IPS-15b (cell line): ENCODE measurements around the gene RYK.

Source experiments
- H3K27me3 ChIP-seq: one replicate; pipeline ENCODE4 v1.6.1; 2013; ENCODE audit warnings: low read length; ENCODE audit not compliant: control insufficient read depth, insufficient read depth
- H3K36me3 ChIP-seq: one replicate; pipeline ENCODE4 v1.6.1; 2013; ENCODE audit warnings: low read length; ENCODE audit not compliant: control insufficient read depth, insufficient read depth
- H3K4me1 ChIP-seq: one replicate; pipeline ENCODE4 v1.6.1; 2013; ENCODE audit warnings: mild to moderate bottlenecking, low read length; ENCODE audit not compliant: control insufficient read depth, insufficient read depth
- H3K4me3 ChIP-seq: one replicate; pipeline ENCODE4 v1.5.1; 2013; ENCODE audit warnings: low read depth, low read length
- H3K9ac ChIP-seq: one replicate; pipeline ENCODE4 v1.6.1; 2013; ENCODE audit warnings: low read depth, mild to moderate bottlenecking, low read length
- H3K9me3 ChIP-seq: one replicate; pipeline ENCODE4 v1.6.1; 2013; ENCODE audit warnings: mild to moderate bottlenecking, low read length; ENCODE audit not compliant: control insufficient read depth, insufficient read depth

Gene RYK

GRCh38 chr3:134143828-134144401 is 106.7 kb downstream of the RYK start:
- H3K4me1 ChIP-seq = no peaks in the 10 kb centered on the region
- H3K4me3 ChIP-seq = no peak overlapping the region
- no peaks in the 10 kb centered on the region for H3K9me3 ChIP-seq
- H3K9ac ChIP-seq = no peak overlapping the region
- H3K27me3 ChIP-seq = no peaks in the 10 kb centered on the region
- H3K36me3 ChIP-seq = no peaks in the 10 kb centered on the region

DNA sequence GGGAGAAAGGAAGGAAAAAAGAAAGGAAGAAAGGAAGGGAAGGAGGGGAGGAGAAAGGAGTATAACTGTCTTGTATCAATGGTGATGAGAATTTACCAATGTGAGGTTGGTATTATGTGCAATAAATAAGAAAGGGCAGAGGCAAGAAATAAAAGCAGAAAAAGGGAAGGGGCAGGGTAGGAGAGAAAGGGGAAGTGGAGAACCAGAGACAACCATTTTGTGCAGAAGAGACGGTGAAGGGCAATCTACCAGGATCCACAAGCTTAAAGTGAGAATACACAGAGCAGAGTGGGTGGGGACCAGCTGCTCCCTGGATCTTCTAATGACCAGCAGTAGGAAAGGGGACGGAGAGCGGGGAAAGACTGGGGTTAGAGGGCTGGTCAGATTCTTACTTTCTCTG is 114.1 kb downstream of the RYK start:
- Histone ChIP-seq H3K9ac (no peak overlapping the region), H3K4me1 (no peaks in the 10 kb centered on the region), H3K9me3 (no peaks in the 10 kb centered on the region), H3K36me3 (no peaks in the 10 kb centered on the region), H3K27me3 (no peaks in the 10 kb centered on the region), H3K4me3 (no peak overlapping the region)

- Histone ChIP-seq H3K27me3 (no peaks in the 10 kb centered on the region), H3K36me3 (no peaks in the 10 kb centered on the region), H3K4me3 (no peak overlapping the region), H3K9ac (no peak overlapping the region), H3K9me3 (no peaks in the 10 kb centered on the region), H3K4me1 (no peaks in the 10 kb centered on the region)
Measured at GRCh38 chr3:134134698-134135415, 115.8 kb downstream of the RYK start.

GRCh38 chr3:134134240-134134639 is 116.4 kb downstream of the RYK start:
- Histone ChIP-seq H3K36me3 (no peaks in the 10 kb centered on the region), H3K27me3 (no peaks in the 10 kb centered on the region), H3K4me1 (no peaks in the 10 kb centered on the region), H3K4me3 (no peak overlapping the region), H3K9me3 (no peaks in the 10 kb centered on the region), H3K9ac (no peak overlapping the region)

GRCh38 chr3:134132961-134133360 is 117.7 kb downstream of the RYK start:
- no peaks in the 10 kb centered on the region for H3K4me1 ChIP-seq

DNA sequence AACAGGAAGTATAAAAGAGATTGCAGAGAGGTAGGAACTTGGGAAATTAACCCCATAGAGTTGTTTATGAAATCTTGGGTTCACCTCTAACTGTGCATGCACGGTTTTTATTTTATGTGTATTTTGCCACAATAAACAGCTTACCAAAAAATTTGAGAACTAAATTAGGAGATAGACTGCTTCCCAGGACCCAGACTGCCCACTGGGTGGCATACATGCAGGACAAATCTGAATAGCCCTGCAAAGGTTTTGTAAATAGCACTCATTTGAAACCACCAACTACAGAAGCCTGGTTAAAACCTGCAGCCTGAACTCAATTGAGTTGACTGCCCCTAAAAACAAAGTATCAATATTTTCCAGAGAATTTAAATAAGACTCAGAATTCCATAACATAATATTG is 124.5 kb downstream of the RYK start:
- Histone ChIP-seq H3K9me3 (peaks cover 7% of the 10 kb centered on the region), H3K9ac (no peak overlapping the region), H3K4me3 (no peak overlapping the region), H3K4me1 (peaks cover 2% of the 10 kb centered on the region), H3K27me3 (no peaks in the 10 kb centered on the region), H3K36me3 (no peaks in the 10 kb centered on the region)

More at GRCh38 chr3:134132961-134133360, 117.7 kb downstream of the RYK start:
- no peaks in the 10 kb centered on the region for H3K9me3 ChIP-seq
- no peak overlapping the region for H3K4me3 ChIP-seq
- H3K27me3 ChIP-seq = no peaks in the 10 kb centered on the region
- H3K36me3 ChIP-seq = no peaks in the 10 kb centered on the region
- H3K9ac ChIP-seq = no peak overlapping the region

- H3K36me3 ChIP-seq = no peaks in the 10 kb centered on the region
- H3K27me3 ChIP-seq = no peaks in the 10 kb centered on the region
- H3K4me1 ChIP-seq = no peaks in the 10 kb centered on the region
- no peak overlapping the region for H3K9ac ChIP-seq
- no peak overlapping the region for H3K4me3 ChIP-seq
- no peaks in the 10 kb centered on the region for H3K9me3 ChIP-seq
Measured at GRCh38 chr3:134114726-134115125, 135.9 kb downstream of the RYK start.

- Histone ChIP-seq H3K9ac (no peak overlapping the region), H3K4me1 (no peaks in the 10 kb centered on the region), H3K4me3 (no peak overlapping the region), H3K27me3 (no peaks in the 10 kb centered on the region), H3K9me3 (no peaks in the 10 kb centered on the region), H3K36me3 (no peaks in the 10 kb centered on the region)
Measured at GRCh38 chr3:134111616-134112015, 139.0 kb downstream of the RYK start.

DNA sequence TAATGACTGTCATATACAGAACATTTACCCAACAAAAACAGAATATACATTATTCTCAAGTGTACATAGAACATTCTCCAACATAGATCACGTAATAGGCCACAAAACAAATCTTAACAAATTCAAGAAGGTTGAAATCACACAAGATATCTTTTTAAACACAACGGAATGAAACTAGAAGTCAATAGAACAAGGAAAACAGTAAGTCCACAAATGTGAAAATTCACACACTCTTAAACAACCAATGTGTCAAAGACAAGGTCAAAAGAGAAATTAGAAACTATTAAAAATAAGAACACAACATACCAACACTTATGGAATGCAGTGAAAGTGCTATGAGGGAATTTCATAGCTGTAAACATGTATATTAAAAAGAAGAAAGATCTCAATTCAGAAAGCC is 139.7 kb downstream of the RYK start:
- Histone ChIP-seq H3K4me1 (no peaks in the 10 kb centered on the region), H3K27me3 (no peaks in the 10 kb centered on the region), H3K9ac (no peak overlapping the region), H3K9me3 (no peaks in the 10 kb centered on the region), H3K4me3 (no peak overlapping the region), H3K36me3 (no peaks in the 10 kb centered on the region)
